ENCODE measurements around the gene MYL2. TPM values are rescaled to one million over a fixed set of nuclear protein-coding genes. Genes with fewer than 3 reads are reported as not detected.

Gene MYL2
- total and polyA plus RNA-seq, 5 experiments from 2014 or later, result not detected

GRCh38 chr12:110923692-110924334, 3.4 kb upstream of the MYL2 start:
- H3K4me3 Mint-ChIP-seq, result no peak overlapping the region
- POLR2A ChIA-PET, result no interaction called here
- peaks cover 0 to 24% (median 3%) of the 10 kb centered on the region in 5 donors for H3K27me3 Mint-ChIP-seq
- no peaks in the 10 kb centered on the region for H3K9me3 Mint-ChIP-seq
- H3K4me1 Mint-ChIP-seq, result no peaks in the 10 kb centered on the region
- no peak overlapping the region for H3K27ac Mint-ChIP-seq
- no peak for ATAC-seq
- H3K36me3 Mint-ChIP-seq, result no peaks in the 10 kb centered on the region
- DNase-seq, result no peak

- H3K9me3 Mint-ChIP-seq, result no peaks in the 10 kb centered on the region
- no peak for DNase-seq
- peaks cover 0 to 24% (median 3%) of the 10 kb centered on the region in 5 donors for H3K27me3 Mint-ChIP-seq
- H3K36me3 Mint-ChIP-seq, result no peaks in the 10 kb centered on the region
- H3K4me3 Mint-ChIP-seq, result no peak overlapping the region
- ATAC-seq, result no peak
- POLR2A ChIA-PET, result no interaction called here
- H3K4me1 Mint-ChIP-seq, result no peaks in the 10 kb centered on the region
- no peak overlapping the region for H3K27ac Mint-ChIP-seq
Measured at GRCh38 chr12:110923192-110923591, 2.8 kb upstream of the MYL2 start.

- no peak overlapping the region for H3K4me3 Mint-ChIP-seq
- H3K27ac Mint-ChIP-seq, result no peak overlapping the region
- POLR2A ChIA-PET, result no interaction called here
- DNase-seq (no peak), ATAC-seq (no peak)
- H3K36me3 Mint-ChIP-seq, result no peaks in the 10 kb centered on the region
- no peaks in the 10 kb centered on the region for H3K9me3 Mint-ChIP-seq
- no peaks in the 10 kb centered on the region for H3K4me1 Mint-ChIP-seq
- peaks cover 0 to 24% (median 3%) of the 10 kb centered on the region in 5 donors for H3K27me3 Mint-ChIP-seq
Measured at GRCh38 chr12:110922652-110923051, 2.3 kb upstream of the MYL2 start.

GRCh38 chr12:110921262-110921661, 883 bp upstream of the MYL2 start:
- H3K9me3 Mint-ChIP-seq, result no peaks in the 10 kb centered on the region
- DNase-seq (no peak), ATAC-seq (no peak)
- no peak overlapping the region for H3K4me3 Mint-ChIP-seq
- H3K27ac Mint-ChIP-seq, result no peak overlapping the region
- POLR2A ChIA-PET, result no interaction called here
- H3K4me1 Mint-ChIP-seq, result no peaks in the 10 kb centered on the region
- H3K27me3 Mint-ChIP-seq, result peaks cover 1 to 24% (median 5%) of the 10 kb centered on the region in 5 donors
- H3K36me3 Mint-ChIP-seq, result no peaks in the 10 kb centered on the region

GRCh38 chr12:110919720-110920119, 659 bp downstream of the MYL2 start:
- no peaks in the 10 kb centered on the region for H3K4me1 Mint-ChIP-seq
- DNase-seq, result no peak
- no peak overlapping the region for H3K27ac Mint-ChIP-seq
- no peak for ATAC-seq
- H3K36me3 Mint-ChIP-seq, result no peaks in the 10 kb centered on the region
- POLR2A ChIA-PET, result no interaction called here
- H3K27me3 Mint-ChIP-seq, result peaks cover 1 to 24% (median 7%) of the 10 kb centered on the region in 5 donors
- no peaks in the 10 kb centered on the region for H3K9me3 Mint-ChIP-seq
- H3K4me3 Mint-ChIP-seq, result no peak overlapping the region

GRCh38 chr12:110917961-110918360, 2.4 kb downstream of the MYL2 start:
- Mint-ChIP-seq H3K27ac (no peak overlapping the region), H3K4me3 (no peak overlapping the region), H3K27me3 (peaks cover 0 to 18% (median 7%) of the 10 kb centered on the region in 5 donors), H3K4me1 (peaks cover 0 to 10% (median 0%) of the 10 kb centered on the region in 4 donors), H3K9me3 (no peaks in the 10 kb centered on the region), H3K36me3 (no peaks in the 10 kb centered on the region)
- ATAC-seq, result no peak
- POLR2A ChIA-PET, result no interaction called here
- DNase-seq, result no peak

GRCh38 chr12:110917467-110917866, 2.9 kb downstream of the MYL2 start:
- POLR2A ChIA-PET, result no interaction called here
- Mint-ChIP-seq H3K4me3 (no peak overlapping the region), H3K4me1 (peaks cover 0 to 13% (median 0%) of the 10 kb centered on the region in 4 donors), H3K36me3 (no peaks in the 10 kb centered on the region), H3K27ac (no peak overlapping the region), H3K27me3 (peaks cover 0 to 18% (median 7%) of the 10 kb centered on the region in 5 donors), H3K9me3 (no peaks in the 10 kb centered on the region)
- DNase-seq, result no peak
- ATAC-seq, result no peak

GRCh38 chr12:110916295-110916875, 4.0 kb downstream of the MYL2 start:
- Mint-ChIP-seq H3K36me3 (no peaks in the 10 kb centered on the region), H3K27ac (peak overlapping the region in 1 of 10 donors; percentile 45), H3K4me1 (peaks cover 0 to 17% (median 0%) of the 10 kb centered on the region in 4 donors), H3K4me3 (no peak overlapping the region), H3K27me3 (peaks cover 0 to 14% (median 7%) of the 10 kb centered on the region in 5 donors), H3K9me3 (no peaks in the 10 kb centered on the region)
- POLR2A ChIA-PET, result no interaction called here
- no peak for DNase-seq
- ATAC-seq, result no peak

GRCh38 chr12:110913119-110914056, 7.0 kb downstream of the MYL2 start:
- Mint-ChIP-seq H3K27me3 (peaks cover 0 to 5% (median 3%) of the 10 kb centered on the region in 5 donors), H3K27ac (peak overlapping the region in 2 of 10 donors; percentile 17 to 43), H3K4me3 (no peak overlapping the region), H3K4me1 (peaks cover 0 to 17% (median 0%) of the 10 kb centered on the region in 4 donors), H3K36me3 (no peaks in the 10 kb centered on the region), H3K9me3 (no peaks in the 10 kb centered on the region)
- POLR2A ChIA-PET, result no interaction called here
- ATAC-seq, result peak in 1 of 2 donors; percentile 62
- DNase-seq, result no peak

GRCh38 chr12:110912263-110912662, 8.1 kb downstream of the MYL2 start:
- ATAC-seq, result no peak
- POLR2A ChIA-PET, result interaction anchor here (0.6 kb wide), 1 partner anchor 677 kb away, joined by 3 read pairs; no protein-coding TSS in a partner anchor
- H3K4me1 Mint-ChIP-seq, result peaks cover 0 to 17% (median 1%) of the 10 kb centered on the region in 4 donors
- H3K4me3 Mint-ChIP-seq, result no peak overlapping the region
- DNase-seq, result no peak
- no peak overlapping the region for H3K27ac Mint-ChIP-seq
- H3K9me3 Mint-ChIP-seq, result no peaks in the 10 kb centered on the region
- peaks cover 0 to 5% (median 4%) of the 10 kb centered on the region in 5 donors for H3K27me3 Mint-ChIP-seq
- no peaks in the 10 kb centered on the region for H3K36me3 Mint-ChIP-seq

- DNase-seq (no peak), ATAC-seq (no peak)
- Mint-ChIP-seq H3K9me3 (peaks cover 0 to under 1% (median 0%) of the 10 kb centered on the region in 9 donors), H3K4me3 (no peak overlapping the region), H3K36me3 (no peaks in the 10 kb centered on the region), H3K27me3 (peaks cover 0 to 5% (median 1%) of the 10 kb centered on the region in 5 donors), H3K4me1 (peaks cover 3 to 20% (median 5%) of the 10 kb centered on the region in 4 donors), H3K27ac (no peak overlapping the region)
- POLR2A ChIA-PET, result no interaction called here
Measured at GRCh38 chr12:110908377-110909152, 11.8 kb downstream of the MYL2 start.

- no peak overlapping the region for H3K27ac Mint-ChIP-seq
- ATAC-seq (no peak), DNase-seq (no peak)
- H3K9me3 Mint-ChIP-seq, result peaks cover 0 to 1% (median 0%) of the 10 kb centered on the region in 9 donors
- peaks cover 0 to 5% (median 1%) of the 10 kb centered on the region in 5 donors for H3K27me3 Mint-ChIP-seq
- no peak overlapping the region for H3K4me3 Mint-ChIP-seq
- POLR2A ChIA-PET, result no interaction called here
- peaks cover 3 to 13% (median 5%) of the 10 kb centered on the region in 4 donors for H3K4me1 Mint-ChIP-seq
- H3K36me3 Mint-ChIP-seq, result no peaks in the 10 kb centered on the region
Measured at GRCh38 chr12:110907583-110907982, 12.8 kb downstream of the MYL2 start.
